Fibroblast of lung (primary cell): ENCODE data around the gene STK11IP. TPM values are rescaled to one million over a fixed set of nuclear protein-coding genes. Genes with fewer than 3 reads are reported as not detected.

Experiments used
- DNase-seq, 2 donors: peaks; one replicate each; pipeline versions ENCODE4 v3.0.0 to v3.0.0-alpha.2; 2010; ENCODE audit warnings: low read depth in 2 of 2
- H2AFZ ChIP-seq: 2 replicates; pipeline ENCODE4 v1.5.1; 2012; ENCODE audit warnings: low read length, control low read depth, inconsistent platforms
- H3K27ac ChIP-seq: 2 replicates; pipeline ENCODE4 v1.5.1; 2011; ENCODE audit warnings: low read length, control low read depth; ENCODE audit not compliant: insufficient read depth
- H3K27me3 ChIP-seq: 2 replicates; pipeline ENCODE4 v1.5.1; 2011; ENCODE audit warnings: mild to moderate bottlenecking, low read length; ENCODE audit not compliant: control insufficient read depth, insufficient read depth
- H3K36me3 ChIP-seq: 2 replicates; pipeline ENCODE4 v1.5.1; 2011; ENCODE audit warnings: low read length; ENCODE audit not compliant: control insufficient read depth, insufficient read depth
- H3K4me1 ChIP-seq: 2 replicates; pipeline ENCODE4 v1.5.1; 2011; ENCODE audit warnings: low read length; ENCODE audit not compliant: control insufficient read depth, insufficient read depth; ENCODE audit errors: extremely low read depth
- H3K4me2 ChIP-seq: 2 replicates; pipeline ENCODE4 v1.5.1; 2011; ENCODE audit warnings: low read length, control low read depth; ENCODE audit not compliant: insufficient read depth; ENCODE audit errors: extremely low read depth
- H3K4me3 ChIP-seq, 4 experiments: fragments of 200-600 bp in 1 of 4; sonication (generic) in 1 of 4; replicated peaks in 1 of 4; 2 replicates each; pipeline ENCODE4 v1.5.1; 2011 to 2016; ENCODE audit warnings: low read length in 4 of 4, low read depth in 3 of 4, mild to moderate bottlenecking in 3 of 4, control low read depth in 2 of 4, inconsistent platforms in 1 of 4, mixed read lengths in 1 of 4; ENCODE audit not compliant: insufficient read depth in 1 of 4; ENCODE audit errors: control extremely low read depth in 1 of 4
- H3K79me2 ChIP-seq: 2 replicates; pipeline ENCODE4 v1.5.1; 2012; ENCODE audit warnings: mild to moderate bottlenecking, low read length, inconsistent platforms; ENCODE audit not compliant: control insufficient read depth, insufficient read depth
- H3K9ac ChIP-seq: 2 replicates; pipeline ENCODE4 v1.5.1; 2011; ENCODE audit warnings: mild to moderate bottlenecking, low read length, control low read depth; ENCODE audit not compliant: insufficient read depth
- H3K9me3 ChIP-seq: 2 replicates; pipeline ENCODE4 v1.5.1; 2012; ENCODE audit warnings: low read depth, low read length; ENCODE audit not compliant: control insufficient read depth, insufficient read depth
- H4K20me1 ChIP-seq: 2 replicates; pipeline ENCODE4 v1.5.1; 2011; ENCODE audit warnings: low read length; ENCODE audit not compliant: control insufficient read depth, insufficient read depth; ENCODE audit errors: extremely low read depth
- CTCF ChIP-seq, 2 donors: IDR thresholded peaks in 1 of 2; conservative IDR thresholded peaks in 1 of 2; 1 replicate in 1 of 2; 2 replicates in 1 of 2; pipeline ENCODE4 v1.5.1; 2011 to 2012; ENCODE audit warnings: low read length in 2 of 2, control low read depth in 1 of 2, inconsistent platforms in 1 of 2, low read depth in 1 of 2, mild to moderate bottlenecking in 1 of 2
- EZH2 ChIP-seq: IDR thresholded peaks from 2 replicates; pipeline ENCODE4 v1.5.1; 2012; ENCODE audit warnings: low read length, control low read depth, mild to moderate bottlenecking; ENCODE audit errors: missing control alignments
- polyA plus RNA-seq, 2 donors: library from polyadenylated mRNA; depleted of rRNA in 1 of 2; stranded (reverse) in 1 of 2; unstranded in 1 of 2; fragments of >200 nt; gene quantifications; 2 replicates each; pipeline ENCODE4 v1.2.1, GENCODE V29; 2011 to 2012; ENCODE audit warnings: missing spikeins in 1 of 2
- total RNA-seq: library from RNA; depleted of rRNA; stranded (reverse); fragments of >200 nt; gene quantifications from 2 replicates; pipeline ENCODE4 v1.2.1, GENCODE V29; 2014

STK11IP gene
- total and polyA plus RNA-seq, 2 donors (not counting 1 experiment from before 2014, with no cell fraction given), result 5.6 to 16.8 TPM

GRCh38 chr2:219555956-219556355, 41.7 kb upstream of the STK11IP start:
- H2AFZ ChIP-seq, result no peak overlapping the region
- no peak overlapping the region for H3K27ac ChIP-seq
- TF ChIP-seq EZH2, result no peak
- no peak for TF ChIP-seq CTCF (conservative IDR thresholded peaks at IDR 0.05 in 1 of 2, IDR thresholded peaks at IDR 0.05 in 1 of 2; ENCODE audit: low read depth in 1 of 2, low read length in 2 of 2)
- peaks cover 3% of the 10 kb centered on the region for H3K4me1 ChIP-seq
- no peaks in the 10 kb centered on the region for H3K79me2 ChIP-seq
- DNase-seq, result no peak
- H3K27me3 ChIP-seq, result peaks cover 6% of the 10 kb centered on the region
- H4K20me1 ChIP-seq, result no peaks in the 10 kb centered on the region
- H3K36me3 ChIP-seq, result no peaks in the 10 kb centered on the region
- no peak overlapping the region for H3K4me2 ChIP-seq
- H3K9me3 ChIP-seq, result no peaks in the 10 kb centered on the region
- no peak overlapping the region for H3K4me3 ChIP-seq
- H3K9ac ChIP-seq, result no peak overlapping the region

GRCh38 chr2:219556413-219556812, 41.2 kb upstream of the STK11IP start:
- H3K36me3 ChIP-seq, result no peaks in the 10 kb centered on the region
- no peaks in the 10 kb centered on the region for H3K9me3 ChIP-seq
- peaks cover 5% of the 10 kb centered on the region for H3K27me3 ChIP-seq
- H3K9ac ChIP-seq, result no peak overlapping the region
- H4K20me1 ChIP-seq, result no peaks in the 10 kb centered on the region
- TF ChIP-seq EZH2 (no peak), CTCF (conservative IDR thresholded peaks at IDR 0.05 in 1 of 2, IDR thresholded peaks at IDR 0.05 in 1 of 2; ENCODE audit: low read depth in 1 of 2, low read length in 2 of 2) (no peak)
- peaks cover 3% of the 10 kb centered on the region for H3K4me1 ChIP-seq
- H2AFZ ChIP-seq, result no peak overlapping the region
- no peak overlapping the region for H3K4me3 ChIP-seq
- no peak overlapping the region for H3K4me2 ChIP-seq
- H3K79me2 ChIP-seq, result no peaks in the 10 kb centered on the region
- DNase-seq, result no peak
- H3K27ac ChIP-seq, result no peak overlapping the region

GRCh38 chr2:219557320-219557719, 40.3 kb upstream of the STK11IP start:
- Histone ChIP-seq H3K27ac (no peak overlapping the region), H2AFZ (no peak overlapping the region), H3K79me2 (no peaks in the 10 kb centered on the region), H3K36me3 (no peaks in the 10 kb centered on the region), H3K9ac (no peak overlapping the region), H3K4me1 (no peaks in the 10 kb centered on the region), H3K4me3 (no peak overlapping the region), H3K9me3 (no peaks in the 10 kb centered on the region), H4K20me1 (no peaks in the 10 kb centered on the region), H3K4me2 (no peak overlapping the region), H3K27me3 (no peaks in the 10 kb centered on the region)
- TF ChIP-seq EZH2, result no peak
- TF ChIP-seq CTCF (conservative IDR thresholded peaks at IDR 0.05 in 1 of 2, IDR thresholded peaks at IDR 0.05 in 1 of 2; ENCODE audit: low read depth in 1 of 2, low read length in 2 of 2), result no peak
- no peak for DNase-seq
